Endometrium (tissue), 2 donors: Measurements from ENCODE around the gene ZBTB37.
"Not testable (repeated sequence)": the region's sequence is repeated elsewhere in the genome, so short reads cannot be mapped to it uniquely, and the experiment has no call there.

Experiments
- FAIRE-seq: peaks from 2 replicates; lab custom pipeline; 2012; peaks lifted over from hg19 to GRCh38; lab: Jason Lieb, UNC
- donor health status: control.
- donor health status: control.

ZBTB37 gene

GRCh38 chr1:173914366-173914871 is 46.2 kb downstream of the ZBTB37 start:
- no peak for FAIRE-seq

- no peak for FAIRE-seq
Observed at GRCh38 chr1:173915596-173915995, 47.4 kb downstream of the ZBTB37 start.

GRCh38 chr1:173916667-173917066 is 48.5 kb downstream of the ZBTB37 start:
- no peak for FAIRE-seq

- no peak for FAIRE-seq
Observed at GRCh38 chr1:173917149-173917548, 49.0 kb downstream of the ZBTB37 start, which contains the start of gene SERPINC1. Gene SERPINC1, minus strand, starts transcription at chr1:173917327. Its CDS starts 68 bp downstream, at chr1:173917259.

GRCh38 chr1:173917635-173918493 is 49.7 kb downstream of the ZBTB37 start:
- FAIRE-seq, result no peak

GRCh38 chr1:173920861-173921260 is 52.7 kb downstream of the ZBTB37 start:
- no peak for FAIRE-seq

- no peak for FAIRE-seq
Observed at GRCh38 chr1:173925306-173926242, 57.4 kb downstream of the ZBTB37 start.

- FAIRE-seq, result not testable (repeated sequence)
Observed at GRCh38 chr1:173930541-173930940, 62.4 kb downstream of the ZBTB37 start.

GRCh38 chr1:173934440-173934839 is 66.3 kb downstream of the ZBTB37 start:
- no peak for FAIRE-seq

GRCh38 chr1:173937062-173937461 is 68.9 kb downstream of the ZBTB37 start:
- no peak for FAIRE-seq

- no peak for FAIRE-seq
Observed at GRCh38 chr1:173946380-173946921, 78.3 kb downstream of the ZBTB37 start.

GRCh38 chr1:173948594-173948993 is 80.4 kb downstream of the ZBTB37 start:
- FAIRE-seq, result no peak
